22Rv1 (cell line): ENCODE data around the gene TAF1D.
A peak's percentile ranks its signal among the peaks of the same experiment; 100 is the strongest.

ENCODE experiments used
- ZFX ChIP-seq: fragments of 450-650 bp; IDR thresholded peaks from 2 replicates; pipeline ENCODE4 v1.6.1; 2017; ENCODE audit warnings: antibody characterized with exemption, borderline replicate concordance
- TF ChIP-seq, protein P1 (sequence below): fragments of 450-650 bp; IDR thresholded peaks from 2 replicates; pipeline ENCODE4 v1.5.1; 2017; ENCODE audit warnings: mild to moderate bottlenecking

DNA sequence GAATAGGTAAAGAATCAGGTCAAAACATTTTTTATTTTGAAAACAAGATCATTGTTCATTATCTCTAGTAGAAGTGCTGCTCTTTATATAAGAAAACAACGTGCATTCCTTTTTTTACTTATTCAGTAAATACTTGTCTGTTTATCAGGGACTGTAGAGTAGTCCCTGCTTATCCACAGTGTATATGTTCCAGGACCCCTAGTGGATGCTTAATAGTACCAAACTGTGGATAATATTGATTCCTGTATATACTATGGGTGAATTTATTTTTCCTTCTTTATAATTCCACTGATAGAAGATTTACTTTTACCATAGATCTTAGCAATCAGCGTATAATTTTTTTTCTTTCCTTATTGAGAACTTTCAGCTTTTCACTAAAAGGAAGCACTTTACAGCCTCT, 47.2 kb downstream of the TAF1D start:
- TF ChIP-seq, protein P1, sequence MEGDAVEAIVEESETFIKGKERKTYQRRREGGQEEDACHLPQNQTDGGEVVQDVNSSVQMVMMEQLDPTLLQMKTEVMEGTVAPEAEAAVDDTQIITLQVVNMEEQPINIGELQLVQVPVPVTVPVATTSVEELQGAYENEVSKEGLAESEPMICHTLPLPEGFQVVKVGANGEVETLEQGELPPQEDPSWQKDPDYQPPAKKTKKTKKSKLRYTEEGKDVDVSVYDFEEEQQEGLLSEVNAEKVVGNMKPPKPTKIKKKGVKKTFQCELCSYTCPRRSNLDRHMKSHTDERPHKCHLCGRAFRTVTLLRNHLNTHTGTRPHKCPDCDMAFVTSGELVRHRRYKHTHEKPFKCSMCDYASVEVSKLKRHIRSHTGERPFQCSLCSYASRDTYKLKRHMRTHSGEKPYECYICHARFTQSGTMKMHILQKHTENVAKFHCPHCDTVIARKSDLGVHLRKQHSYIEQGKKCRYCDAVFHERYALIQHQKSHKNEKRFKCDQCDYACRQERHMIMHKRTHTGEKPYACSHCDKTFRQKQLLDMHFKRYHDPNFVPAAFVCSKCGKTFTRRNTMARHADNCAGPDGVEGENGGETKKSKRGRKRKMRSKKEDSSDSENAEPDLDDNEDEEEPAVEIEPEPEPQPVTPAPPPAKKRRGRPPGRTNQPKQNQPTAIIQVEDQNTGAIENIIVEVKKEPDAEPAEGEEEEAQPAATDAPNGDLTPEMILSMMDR: 0 out of 2 replicates have a peak, but pooled peaks have one; percentile 6
- no peak for TF ChIP-seq ZFX
